Inflammatory macrophage treated with lipopolysaccharide for 4 hours (primary cell): Measurements from ENCODE around the gene LPCAT2.
A peak's percentile ranks its signal among the peaks of the same experiment; 100 is the strongest.
"Not testable (repeated sequence)": the region's sequence is repeated elsewhere in the genome, so short reads cannot be mapped to it uniquely, and the experiment has no call there.

Experiments
- DNase-seq: peaks from one replicate; pipeline ENCODE4 v3.0.0-alpha.2; 2020

Gene LPCAT2

GRCh38 chr16:55613613-55614335 is 104.9 kb downstream of the LPCAT2 start:
- no peak for DNase-seq

DNA sequence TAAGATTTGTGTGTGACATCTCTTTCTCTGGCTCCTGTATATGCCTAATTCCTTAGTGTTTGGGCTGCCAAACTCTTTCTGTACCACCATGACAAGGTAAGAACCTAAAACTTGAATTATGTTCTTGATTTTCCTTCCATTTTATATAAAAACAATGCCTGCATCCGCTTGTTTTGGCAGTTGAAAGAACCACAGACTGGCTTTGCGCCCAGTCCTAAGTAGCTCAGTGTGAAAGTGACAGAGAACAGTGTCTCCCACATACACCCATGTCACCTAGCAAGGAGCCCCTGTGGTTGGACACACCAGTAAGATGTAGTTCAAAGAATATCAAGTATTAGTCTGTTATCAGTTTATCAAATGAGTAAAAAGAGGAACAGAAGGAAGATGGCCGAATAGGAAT is 106.2 kb downstream of the LPCAT2 start:
- DNase-seq, result no peak

GRCh38 chr16:55615670-55616069 is 106.8 kb downstream of the LPCAT2 start:
- DNase-seq, result not testable (repeated sequence)

GRCh38 chr16:55621771-55622170 is 112.9 kb downstream of the LPCAT2 start:
- DNase-seq, result no peak

GRCh38 chr16:55622272-55622671 is 113.4 kb downstream of the LPCAT2 start:
- peak; percentile 89 for DNase-seq

DNA sequence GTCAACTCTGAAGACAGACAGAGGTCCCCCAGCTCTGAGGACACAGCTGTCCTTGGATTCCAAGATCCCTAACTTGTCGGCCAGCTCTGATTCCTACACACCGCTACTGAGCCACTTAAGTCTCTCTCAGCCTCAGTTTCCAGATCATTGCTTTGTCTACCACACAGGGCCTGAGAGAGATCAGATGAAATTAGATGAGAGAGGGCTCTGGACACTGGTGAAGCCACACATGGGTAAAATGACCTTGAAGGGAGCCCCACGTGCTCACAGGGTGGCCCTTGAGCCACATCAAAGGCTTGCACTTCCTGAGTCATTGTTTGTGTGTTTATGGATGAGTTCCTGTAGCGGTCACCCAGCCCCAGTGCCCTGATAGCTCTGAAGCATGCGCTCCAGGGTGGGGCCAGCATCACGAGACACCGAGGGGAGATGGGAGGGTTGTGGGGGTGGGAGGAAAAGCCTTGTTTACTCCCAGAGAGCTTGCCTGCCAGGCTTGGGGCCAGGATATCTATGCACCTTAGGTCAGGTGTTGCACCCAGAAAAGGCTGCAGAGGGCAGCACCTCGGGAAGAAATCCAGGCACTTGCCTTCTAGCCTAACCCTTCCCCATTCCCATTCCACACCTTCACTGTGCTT is 114.2 kb downstream of the LPCAT2 start:
- no peak for DNase-seq

DNA sequence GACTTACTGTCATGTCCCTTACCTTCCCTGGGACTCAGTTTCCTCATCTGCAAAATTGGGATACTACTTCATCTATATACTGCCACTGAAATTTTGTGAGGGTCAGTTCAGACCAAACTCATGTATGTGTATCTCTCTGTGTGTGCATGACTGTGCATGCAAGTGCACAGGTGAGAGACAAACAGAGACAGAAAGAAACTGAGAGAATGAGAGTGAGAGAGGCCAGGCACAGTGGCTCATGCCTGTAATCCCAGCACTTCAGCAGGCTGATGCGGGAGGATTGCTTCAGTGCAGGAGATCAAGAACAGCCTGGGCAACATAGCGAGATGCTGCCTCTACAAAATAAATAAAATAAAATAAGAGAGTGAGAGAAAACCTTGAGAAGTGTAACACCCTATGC is 114.8 kb downstream of the LPCAT2 start:
- no peak for DNase-seq

GRCh38 chr16:55624696-55625095 is 115.8 kb downstream of the LPCAT2 start:
- no peak for DNase-seq

DNA sequence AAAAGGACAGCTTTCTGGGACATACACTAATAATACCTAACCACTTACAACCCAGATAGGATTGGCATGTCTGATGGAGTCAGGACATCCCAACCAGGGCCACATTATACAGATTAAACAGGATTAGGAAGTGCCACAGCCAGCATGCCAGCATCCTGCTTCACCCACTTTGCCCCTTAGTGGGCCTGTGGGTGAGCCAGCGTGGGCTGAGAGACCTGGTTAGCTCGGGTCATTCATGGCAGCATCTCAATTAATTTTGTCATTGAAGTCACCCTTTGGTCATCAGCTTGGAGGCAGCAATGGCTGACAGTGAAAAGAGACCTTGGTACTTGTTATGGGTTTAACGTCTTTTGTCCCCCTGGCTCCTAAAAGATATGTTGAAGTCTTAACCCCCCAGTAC is 117.0 kb downstream of the LPCAT2 start:
- no peak for DNase-seq

DNA sequence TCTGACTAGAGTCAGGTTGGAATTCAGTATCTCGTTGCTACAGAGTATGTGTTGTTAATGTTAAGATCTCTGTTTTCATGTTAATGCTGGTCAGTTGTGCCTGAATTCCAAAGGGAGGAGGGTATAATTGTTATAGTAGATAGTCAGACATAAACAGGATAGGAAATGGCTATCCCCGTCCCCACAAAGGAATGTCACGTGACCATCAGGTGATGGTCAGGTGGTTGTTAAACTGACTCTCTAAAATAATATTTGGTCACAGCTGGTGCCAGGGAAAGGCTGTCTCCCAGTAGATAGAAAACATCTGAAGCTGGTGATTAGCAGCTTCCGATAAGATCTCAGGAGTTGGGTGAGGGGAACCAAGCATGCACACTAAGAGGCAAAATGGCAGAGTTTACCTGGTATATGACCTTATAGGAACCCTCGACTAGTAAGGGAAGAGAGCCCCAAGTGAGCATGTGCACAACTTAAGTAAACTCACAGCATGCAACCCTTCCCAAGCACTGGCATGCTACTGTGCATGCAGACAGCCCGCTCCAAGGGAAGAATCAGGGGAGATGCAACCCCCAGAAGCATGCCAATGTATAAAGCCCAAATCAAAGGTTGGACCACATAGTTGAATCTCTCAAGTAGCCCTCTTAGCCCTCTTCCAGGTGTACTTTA is 119.6 kb downstream of the LPCAT2 start:
- DNase-seq, result no peak

DNA sequence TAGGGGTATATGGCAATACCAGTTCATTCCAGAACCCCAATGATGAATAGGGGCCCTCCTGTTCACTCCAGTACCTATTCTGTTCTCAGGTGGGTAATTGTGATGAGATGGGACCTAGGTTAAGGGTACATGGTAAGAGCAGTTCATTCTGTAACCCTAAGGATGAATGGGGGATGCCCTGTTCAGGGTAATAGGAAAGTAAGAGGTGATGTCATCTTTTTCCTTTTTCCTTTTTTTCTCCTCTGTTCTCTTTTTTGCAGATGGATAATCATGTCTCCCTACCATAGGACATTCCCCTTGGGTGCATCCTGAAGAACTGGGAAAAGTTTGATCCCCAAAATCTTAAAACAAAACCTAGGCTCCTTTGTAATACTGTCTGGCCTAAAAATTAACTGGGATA is 121.9 kb downstream of the LPCAT2 start:
- no peak for DNase-seq

DNA sequence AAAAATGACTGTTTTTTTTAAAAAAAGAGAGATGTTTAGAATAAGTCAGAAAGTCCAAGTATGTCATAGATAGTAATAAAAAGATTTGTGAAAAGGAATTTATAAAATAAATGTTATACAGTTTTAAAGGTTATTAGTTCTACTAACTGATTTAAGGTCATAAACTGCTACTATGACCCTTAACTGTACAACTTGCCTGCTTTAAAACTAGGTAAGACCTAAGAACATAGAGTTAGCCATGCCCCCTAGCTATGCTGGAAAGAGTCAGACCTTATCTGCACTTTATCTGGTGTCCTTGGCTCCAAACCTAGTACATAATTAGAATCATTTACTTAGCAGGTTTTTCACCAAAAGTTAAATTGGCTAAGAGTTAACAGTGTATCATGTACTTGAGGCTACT is 123.4 kb downstream of the LPCAT2 start:
- no peak for DNase-seq

DNA sequence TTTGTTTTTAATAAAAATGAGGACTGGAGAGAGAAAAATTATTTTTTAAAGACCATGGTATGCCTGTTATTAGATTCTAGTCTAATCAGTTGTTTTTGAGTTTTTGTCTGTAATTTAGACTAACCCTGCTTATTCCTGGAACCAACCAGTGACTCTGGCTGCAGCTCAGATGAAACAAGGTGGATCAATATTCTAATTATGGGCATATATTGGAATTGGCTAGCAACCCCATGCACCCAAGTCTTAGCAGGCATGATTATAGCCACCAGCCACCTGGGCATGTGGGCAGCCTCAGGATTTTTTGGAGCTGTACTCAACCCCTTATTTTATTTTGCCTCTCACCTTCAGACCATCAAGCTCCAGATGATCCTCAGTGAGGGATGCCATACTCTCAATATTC is 125.3 kb downstream of the LPCAT2 start:
- no peak for DNase-seq
